RWPE1 (cell line): ENCODE measurements around the gene AVP.
"Not testable (repeated sequence)": the region's sequence is repeated elsewhere in the genome, so short reads cannot be mapped to it uniquely, and the experiment has no call there.

Source experiments
- CTCF ChIA-PET: fragments of 350-600 bp; sonication (Branson Sonifier 250); formaldehyde crosslinking; extraction: SDS; loops from one replicate; lab custom pipeline; 2021; lab: Yijun Ruan, JAX
- POLR2A ChIA-PET: fragments of 400-600 bp; formaldehyde crosslinking; extraction: SDS; loops from one replicate; lab custom pipeline; 2020; ENCODE audit warnings: antibody characterized with exemption; ENCODE audit not compliant: low non-redundant PET; lab: Yijun Ruan, JAX
- DNase-seq: peaks from one replicate; pipeline ENCODE4 v3.0.0; 2012; ENCODE audit warnings: low spot score
- H3K27ac ChIP-seq: fragments of 450-650 bp; 2 replicates; pipeline ENCODE4 v1.5.1; 2017
- CTCF ChIP-seq: fragments of 450-650 bp; conservative IDR thresholded peaks from 2 replicates; pipeline ENCODE4 v1.5.1; 2017; ENCODE audit warnings: low read depth, mild to moderate bottlenecking

AVP gene

DNA sequence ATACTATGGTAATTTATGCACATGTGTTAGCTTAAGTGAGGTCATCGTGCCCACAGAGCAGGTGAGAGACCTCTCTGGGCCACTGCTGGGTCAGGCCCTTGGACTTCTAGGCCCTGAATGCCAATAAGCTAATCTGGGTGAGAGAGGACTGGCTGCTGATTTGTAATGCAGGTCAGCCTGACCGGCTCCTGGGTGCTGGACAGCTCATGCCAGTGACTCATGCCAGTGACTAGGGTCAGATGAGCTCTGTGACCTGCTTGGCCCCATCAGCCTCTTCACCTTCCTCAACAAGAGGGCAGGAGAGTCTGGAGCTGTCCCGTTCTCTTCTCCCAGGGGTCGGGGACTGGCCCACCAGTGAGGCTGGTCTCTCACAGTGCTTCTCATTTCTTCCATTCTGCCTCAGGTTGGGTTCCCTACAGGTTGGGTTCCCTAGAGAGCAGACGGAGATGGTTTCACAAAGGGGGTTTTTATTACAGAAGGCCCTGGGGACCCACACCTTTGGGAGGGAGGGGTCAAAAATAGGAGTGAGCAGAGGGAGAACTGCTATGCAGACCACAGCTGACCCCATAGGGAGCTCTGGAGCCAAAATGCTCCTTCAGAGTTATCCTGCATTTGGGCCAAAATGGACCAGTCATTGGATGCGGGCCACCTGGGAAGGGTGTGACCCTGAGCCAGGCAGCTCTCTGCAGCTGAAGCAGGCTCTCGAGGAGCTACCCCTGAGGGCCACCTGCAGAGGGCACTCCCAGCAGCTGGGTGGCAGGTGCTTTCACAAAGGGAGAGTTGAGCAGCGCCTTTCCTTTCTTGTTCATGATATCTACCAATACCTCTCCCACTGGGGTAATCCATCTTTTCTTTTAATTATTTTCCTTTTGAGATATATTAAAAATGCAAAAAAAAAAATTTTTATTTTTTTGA is 15.3 kb downstream of the AVP start:
- ChIA-PET POLR2A (no interaction called here), CTCF (interaction anchor here (0.5 to 0.9 kb wide), 2 partner anchors 14 to 1678 kb away, joined by 3 to 6 read pairs; no protein-coding TSS in a partner anchor)
- H3K27ac ChIP-seq = no peak overlapping the region
- no peak for TF ChIP-seq CTCF
- no peak for DNase-seq

- POLR2A ChIA-PET = no interaction called here
- no peak for DNase-seq
- CTCF ChIA-PET = interaction anchor here (0.9 kb wide), 1 partner anchor 13 kb away, joined by 3 read pairs; no protein-coding TSS in a partner anchor
- H3K27ac ChIP-seq = no peak overlapping the region
- no peak for TF ChIP-seq CTCF
These were observed 16.4 kb downstream of the AVP start for GRCh38 chr20:3068075-3068474.

DNA sequence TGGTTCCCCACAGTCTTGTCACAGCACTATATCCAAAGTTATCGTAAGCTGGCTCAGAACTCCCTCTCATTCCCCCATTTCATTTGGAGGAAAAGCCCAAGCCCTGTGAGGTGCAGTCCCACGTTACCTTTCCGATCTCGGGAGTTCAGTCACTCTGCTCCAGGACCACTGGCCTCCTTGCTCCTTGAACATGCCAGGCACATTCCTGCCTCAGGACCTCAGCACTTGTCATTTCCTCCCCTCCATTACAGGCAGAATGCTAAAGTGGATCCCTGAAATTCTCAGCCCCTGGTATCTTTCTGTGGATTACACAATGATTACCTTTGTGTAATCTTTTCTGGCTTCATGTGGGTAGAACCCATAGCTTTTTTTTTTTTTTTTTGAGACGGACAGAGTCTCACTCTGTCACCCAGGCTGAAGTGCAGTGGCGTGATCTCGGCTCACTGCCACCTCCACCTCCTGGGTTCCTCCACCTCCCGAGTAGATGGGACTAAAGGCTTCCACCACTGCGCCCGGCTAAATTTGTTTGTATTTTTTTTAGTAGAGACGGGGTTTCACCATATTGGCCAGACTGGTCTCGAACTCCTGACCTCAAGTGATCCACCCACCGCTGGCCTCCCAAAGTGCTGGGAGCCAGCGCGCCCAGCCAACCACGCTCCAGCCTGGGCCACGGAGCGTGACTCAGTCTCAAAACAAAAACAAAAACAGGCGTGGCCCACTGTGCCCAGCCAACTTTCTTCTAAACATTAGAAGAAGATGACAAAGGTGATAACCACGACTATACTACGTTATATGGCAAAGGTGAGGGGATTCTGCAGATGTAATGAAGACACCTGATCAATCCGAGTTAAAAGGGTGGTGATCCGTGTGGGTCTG is 17.1 kb downstream of the AVP start:
- no peak overlapping the region for H3K27ac ChIP-seq
- TF ChIP-seq CTCF = no peak
- DNase-seq = no peak
- ChIA-PET POLR2A (no interaction called here), CTCF (interaction anchor here (0.6 to 0.7 kb wide), 2 partner anchors 47 to 153 kb away, joined by 3 read pairs; no protein-coding TSS in a partner anchor)

GRCh38 chr20:3064119-3064518 is 20.4 kb downstream of the AVP start:
- CTCF ChIA-PET = interaction anchor here (0.6 kb wide), 1 partner anchor 56 kb away, joined by 5 read pairs; no protein-coding TSS in a partner anchor
- POLR2A ChIA-PET, H3K27ac ChIP-seq, DNase-seq: not testable (repeated sequence)

DNA sequence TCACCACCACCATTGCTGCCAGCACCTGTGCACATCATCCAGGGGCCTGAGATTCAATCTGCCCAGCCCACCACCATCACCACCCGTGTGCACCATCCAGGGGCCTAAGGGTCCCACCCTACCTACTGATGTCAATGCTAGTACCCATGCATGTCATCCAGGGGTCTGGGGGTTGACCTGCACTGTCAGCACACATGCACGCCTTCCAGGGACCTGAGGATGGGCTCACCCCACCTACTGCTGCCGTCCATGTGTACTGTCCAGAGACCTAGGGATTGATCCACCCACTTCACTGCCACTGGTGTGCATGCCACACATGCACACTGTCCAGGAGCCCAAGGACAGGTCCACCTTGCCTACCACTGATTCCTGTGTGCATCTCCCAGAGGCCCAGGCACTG is 25.0 kb downstream of the AVP start:
- no peak for DNase-seq
- CTCF ChIA-PET = no interaction called here
- POLR2A ChIA-PET = no interaction called here
- TF ChIP-seq CTCF = no peak
- H3K27ac ChIP-seq = no peak overlapping the region

GRCh38 chr20:3051385-3052019 is 33.0 kb downstream of the AVP start:
- POLR2A ChIA-PET = no interaction called here
- TF ChIP-seq CTCF = no peak
- CTCF ChIA-PET = no interaction called here
- H3K27ac ChIP-seq = no peak overlapping the region; the same call in 1 of the 2 replicates
- no peak for DNase-seq
